ENCODE measurements around the gene FAM216A.
"Not testable (repeated sequence)": the region's sequence is repeated elsewhere in the genome, so short reads cannot be mapped to it uniquely, and the experiment has no call there.

Gene FAM216A

DNA sequence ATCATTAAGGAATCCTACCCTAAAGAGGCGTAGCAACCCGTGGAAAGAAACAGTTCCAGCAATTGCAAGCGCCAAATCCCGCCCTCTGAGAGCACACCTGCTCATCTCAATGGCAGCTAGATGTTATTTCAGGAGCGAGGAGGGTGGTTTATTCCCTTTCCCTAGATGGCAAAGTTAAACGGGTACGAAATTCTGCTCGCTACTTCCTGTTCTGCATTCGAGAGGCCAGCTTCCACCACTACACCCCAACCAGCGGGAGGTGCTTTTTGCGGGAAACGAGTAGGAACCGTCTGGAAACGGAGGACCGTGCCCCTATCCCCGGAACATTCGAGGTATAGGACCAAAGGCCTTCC is 32.7 kb downstream of the FAM216A start:
- peak; percentile 17 for DNase-seq (ENCODE audit: low read depth)

DNA sequence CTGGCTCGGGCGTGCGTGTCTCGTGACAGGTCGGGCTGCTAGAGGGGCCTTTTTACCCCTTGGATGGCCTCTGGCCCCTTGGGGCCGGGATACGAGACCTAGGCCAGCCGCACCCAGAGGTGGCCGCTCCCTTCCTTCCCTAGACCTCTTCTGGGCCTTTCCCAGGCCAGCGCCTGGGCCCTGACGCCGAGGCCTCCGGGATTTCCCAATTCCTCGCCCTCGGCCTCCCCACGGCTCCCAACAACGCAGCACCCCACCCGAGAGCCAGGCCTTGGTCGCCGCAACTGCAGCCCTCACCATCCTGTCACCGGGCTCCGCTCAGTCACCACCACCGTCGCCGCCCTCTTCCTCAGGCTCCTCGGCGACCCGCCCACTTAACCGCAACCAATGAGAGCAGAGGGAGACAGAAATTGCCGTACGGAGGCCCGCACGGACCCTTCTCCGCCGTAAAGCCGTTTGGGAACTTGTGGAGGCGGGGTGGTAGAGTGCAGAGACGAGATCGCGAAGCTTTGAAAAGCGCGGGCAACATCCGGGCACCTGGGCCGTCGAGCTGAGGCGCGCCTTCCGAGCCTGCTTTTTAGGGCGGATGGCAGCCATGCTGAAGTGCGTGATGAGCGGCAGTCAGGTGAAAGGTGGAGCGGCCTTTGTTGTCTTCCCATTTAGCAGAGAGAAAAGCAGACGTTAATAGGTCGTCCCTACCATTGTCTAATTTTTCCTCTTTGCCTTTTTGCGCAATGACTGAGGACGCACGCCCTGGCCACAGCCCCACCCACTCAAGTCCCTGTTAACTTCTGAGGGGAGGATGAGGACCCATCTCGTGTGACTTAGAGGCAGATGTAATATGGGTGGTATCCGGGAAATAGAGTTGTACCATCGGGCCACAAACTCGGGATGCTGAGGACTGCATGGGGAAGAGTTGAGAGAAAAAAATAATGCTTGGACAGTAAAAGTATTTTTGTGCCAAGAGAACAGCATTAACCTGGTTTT is 33.4 kb downstream of the FAM216A start, which contains the start of the genes RAD9B and VPS29:
RAD9B (plus strand) TSS at position 580 of the 987 bp plus-strand sequence; CDS start at position 587, 7 bp downstream.
VPS29 (minus strand) TSS at position 360 of the 987 bp plus-strand sequence; CDS start at position 300, 60 bp downstream.
- DNase-seq (ENCODE audit: low read depth), result peak; percentile 98

GRCh38 chr12:110503432-110503831 is 34.8 kb downstream of the FAM216A start:
- no peak for DNase-seq (ENCODE audit: low read depth)

DNA sequence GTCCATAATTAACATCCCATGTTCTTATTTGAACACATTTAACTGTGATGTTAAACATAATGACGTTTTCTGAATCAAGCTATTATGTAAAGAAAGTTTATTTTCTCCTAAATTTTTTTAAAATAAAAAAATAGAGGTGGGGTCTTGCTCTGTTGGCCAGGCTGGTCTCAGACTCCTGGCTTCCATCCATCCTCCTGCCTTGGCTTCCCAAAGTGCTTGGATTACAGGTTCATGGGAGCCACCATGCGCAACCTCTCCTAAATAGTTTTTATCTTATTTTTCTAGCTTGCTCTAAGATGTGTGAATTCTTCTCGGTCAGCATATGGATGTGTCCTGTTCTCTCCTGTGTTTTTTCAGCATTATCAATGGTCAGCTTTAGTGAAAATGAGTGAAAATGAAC is 36.7 kb downstream of the FAM216A start:
- DNase-seq (ENCODE audit: low read depth), result no peak

GRCh38 chr12:110508071-110508586 is 39.5 kb downstream of the FAM216A start:
- no peak for DNase-seq (ENCODE audit: low read depth)

DNA sequence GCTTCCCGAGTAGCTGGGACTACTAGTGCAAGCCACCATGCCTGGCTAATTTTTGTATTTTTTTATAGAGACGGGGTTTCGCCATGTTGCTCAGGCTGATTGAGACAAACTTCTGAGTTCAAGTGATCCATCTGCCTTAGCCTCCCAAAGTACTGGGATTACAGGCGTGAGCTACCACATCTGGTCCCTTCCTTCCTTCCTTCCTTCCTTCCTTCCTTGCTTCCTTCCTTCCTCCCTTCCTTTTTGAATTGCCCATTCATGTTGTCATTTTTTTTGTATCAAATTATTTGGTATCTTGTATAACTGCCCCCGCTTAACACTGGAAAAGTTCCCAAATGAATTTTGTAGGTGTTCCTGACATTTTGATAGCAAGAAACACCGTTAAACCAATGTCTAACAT is 45.2 kb downstream of the FAM216A start:
- DNase-seq (ENCODE audit: low read depth), result no peak

- DNase-seq (ENCODE audit: low read depth), result no peak
These were observed 45.7 kb downstream of the FAM216A start for GRCh38 chr12:110514363-110514762.

DNA sequence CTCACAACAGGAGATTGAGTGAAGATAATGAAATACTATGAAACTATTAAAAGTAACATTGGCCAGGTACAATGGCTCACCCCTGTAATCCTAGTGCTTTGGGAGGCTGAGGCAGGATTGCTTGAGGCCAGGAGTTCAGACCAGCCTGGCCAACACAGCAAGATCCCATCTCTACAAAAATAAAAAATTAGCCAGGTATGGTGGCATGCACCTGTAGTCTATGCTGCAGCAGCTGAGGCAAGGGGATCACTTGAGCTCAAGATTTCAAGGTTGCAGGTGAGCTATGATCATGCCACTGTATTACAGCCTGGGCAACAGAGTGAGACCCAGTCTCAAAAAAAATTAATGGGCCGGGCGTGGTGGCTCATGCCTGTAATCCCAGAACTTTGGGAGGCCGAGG is 48.4 kb downstream of the FAM216A start:
- DNase-seq (ENCODE audit: low read depth), result no peak

DNA sequence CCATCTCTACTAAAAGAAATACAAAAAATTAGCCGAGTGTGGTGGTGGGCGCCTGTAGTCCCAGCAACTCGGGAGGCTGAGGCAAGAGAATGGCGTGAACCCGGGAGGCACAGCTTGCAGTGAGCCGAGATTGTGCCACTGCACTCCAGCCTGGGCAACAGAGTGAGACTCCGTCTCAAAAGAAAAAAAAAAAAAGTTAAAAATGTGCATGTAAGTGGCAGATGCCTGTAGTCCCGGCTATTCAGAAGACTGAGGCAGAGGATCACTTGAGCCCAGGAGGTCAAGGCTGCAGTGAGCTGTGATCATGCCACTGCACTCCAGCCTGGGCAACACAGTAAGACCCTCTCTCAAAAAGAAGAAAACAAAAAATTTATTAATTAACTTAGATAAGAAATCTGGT is 49.4 kb downstream of the FAM216A start:
- DNase-seq (ENCODE audit: low read depth), result not testable (repeated sequence)

DNA sequence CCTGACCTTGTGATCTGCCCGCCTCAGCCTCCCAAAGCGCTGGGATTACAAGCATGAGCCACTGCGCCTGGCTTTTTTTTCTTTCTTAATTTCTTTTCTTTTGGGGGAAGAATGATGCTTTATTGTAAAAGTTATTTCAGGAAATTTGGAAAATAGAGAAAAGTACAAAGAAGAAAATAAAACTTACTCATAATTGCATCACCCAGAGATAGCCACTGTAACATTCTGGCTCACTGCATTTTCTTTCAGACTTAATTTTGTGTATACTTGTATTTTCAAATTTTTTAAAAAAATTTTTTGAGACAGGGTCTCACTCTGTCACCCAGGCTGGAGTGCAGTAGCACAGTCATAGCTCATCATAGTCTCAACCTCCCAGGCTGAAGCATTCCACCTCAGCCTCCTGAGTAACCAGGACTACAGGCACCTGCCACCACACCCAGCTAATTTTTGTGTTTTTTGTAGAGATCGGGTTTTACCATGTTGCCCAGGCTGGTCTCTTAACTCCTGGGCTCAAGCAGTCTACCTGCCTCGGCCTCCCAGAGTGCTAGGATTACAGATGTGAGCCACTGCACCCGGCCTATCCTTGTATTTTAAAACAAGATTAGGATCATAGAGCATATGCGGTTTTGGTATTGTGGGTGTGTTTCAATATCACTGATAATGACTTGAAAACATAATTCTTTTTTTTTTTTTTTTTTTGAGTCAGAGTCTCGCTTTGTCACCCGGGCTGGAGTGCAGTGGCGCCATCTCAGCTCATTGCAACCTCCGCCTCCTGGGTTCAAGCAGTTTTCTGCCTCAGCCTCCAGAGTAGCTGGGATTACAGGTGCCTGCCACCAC is 52.4 kb downstream of the FAM216A start:
- not testable (repeated sequence) for DNase-seq (ENCODE audit: low read depth)

DNA sequence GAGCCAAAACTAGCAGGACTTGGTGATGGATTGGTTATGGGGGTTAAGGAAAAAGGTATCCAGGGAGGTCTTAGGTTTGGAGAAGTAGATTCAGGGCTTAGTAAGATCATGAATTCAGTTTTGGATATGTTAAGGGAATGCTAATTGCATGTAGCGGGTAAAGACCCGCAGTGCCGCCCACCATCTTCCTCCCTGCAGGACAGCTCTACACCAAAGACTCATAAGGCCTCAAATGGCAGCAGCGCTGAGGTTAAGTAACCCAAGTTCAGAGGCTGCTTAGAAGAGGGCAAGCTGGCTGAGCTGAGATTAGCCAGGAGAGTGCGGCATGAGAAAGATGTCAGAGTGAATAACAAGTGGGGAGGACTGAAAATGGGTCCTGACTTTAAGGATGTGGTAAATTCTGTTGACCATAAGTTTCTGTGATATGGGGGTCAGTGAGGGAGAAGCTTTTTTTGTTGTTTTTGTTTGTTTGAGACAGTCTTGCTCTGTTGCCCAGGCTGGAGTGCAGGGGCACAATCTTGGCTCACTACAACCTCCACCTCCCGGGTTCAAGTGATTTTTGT is 59.7 kb downstream of the FAM216A start:
- DNase-seq (ENCODE audit: low read depth), result no peak

DNA sequence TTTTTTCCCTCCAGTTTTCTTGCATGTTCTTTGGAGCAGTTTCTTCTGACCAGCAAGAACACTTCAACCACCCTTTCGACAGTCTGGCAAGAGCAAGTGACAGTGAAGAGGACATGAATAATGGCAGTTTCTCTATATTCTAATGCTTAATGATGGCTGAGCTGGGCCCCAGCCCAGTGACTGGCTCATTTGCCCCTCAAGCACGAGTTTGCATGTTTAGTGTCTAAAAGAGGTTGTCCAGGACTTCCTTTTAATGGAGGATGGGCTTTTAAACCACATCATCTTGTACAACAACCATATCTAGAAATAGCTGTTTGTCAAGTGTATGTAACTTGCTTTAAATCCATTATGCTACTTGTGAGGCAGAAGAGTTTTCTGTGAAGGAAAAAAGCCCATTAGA is 61.9 kb downstream of the FAM216A start:
- DNase-seq (ENCODE audit: low read depth), result no peak

GRCh38 chr12:110531741-110532333 is 63.2 kb downstream of the FAM216A start:
- DNase-seq (ENCODE audit: low read depth), result no peak

DNA sequence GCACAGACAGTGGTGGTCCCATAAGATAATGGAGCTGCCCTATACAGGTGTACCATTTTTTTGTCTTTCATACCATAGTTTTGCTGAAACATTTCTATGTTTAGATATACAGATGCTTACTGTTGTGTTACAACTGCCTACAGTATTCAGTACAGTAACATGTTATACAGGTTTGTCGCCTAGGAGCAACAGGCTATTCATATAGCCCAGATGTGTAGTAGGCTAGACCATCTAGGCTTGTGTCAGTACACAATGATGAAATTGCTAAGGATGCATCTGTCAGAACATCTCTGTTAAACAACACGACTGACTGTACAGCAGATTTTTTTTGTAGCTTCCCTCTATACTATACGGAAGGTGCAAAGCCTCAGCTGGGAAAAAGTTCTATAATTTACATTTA is 64.0 kb downstream of the FAM216A start:
- DNase-seq (ENCODE audit: low read depth), result no peak

DNA sequence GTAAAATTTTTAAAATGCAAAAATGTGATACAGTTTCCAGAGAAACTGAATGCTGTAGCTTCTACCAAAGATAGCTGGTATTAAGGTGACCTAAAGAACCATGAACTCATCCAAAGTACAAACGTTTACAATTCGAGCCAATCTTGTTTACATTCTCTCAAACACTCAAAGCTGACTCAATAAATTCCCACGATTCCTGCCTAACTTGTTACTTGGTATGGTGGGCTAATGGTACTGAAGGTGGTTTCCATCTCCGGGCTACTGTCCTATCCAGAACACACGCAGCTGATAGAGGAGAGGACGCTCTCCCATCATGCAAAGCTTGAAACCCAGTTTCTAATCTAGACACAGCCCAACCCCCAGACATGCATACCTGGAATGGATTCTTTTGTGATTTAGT is 65.0 kb downstream of the FAM216A start:
- DNase-seq (ENCODE audit: low read depth), result no peak

- DNase-seq (ENCODE audit: low read depth), result no peak
These were observed 66.2 kb downstream of the FAM216A start for GRCh38 chr12:110534811-110535210.

GRCh38 chr12:110536834-110537604 is 68.4 kb downstream of the FAM216A start:
- no peak for DNase-seq (ENCODE audit: low read depth)

DNA sequence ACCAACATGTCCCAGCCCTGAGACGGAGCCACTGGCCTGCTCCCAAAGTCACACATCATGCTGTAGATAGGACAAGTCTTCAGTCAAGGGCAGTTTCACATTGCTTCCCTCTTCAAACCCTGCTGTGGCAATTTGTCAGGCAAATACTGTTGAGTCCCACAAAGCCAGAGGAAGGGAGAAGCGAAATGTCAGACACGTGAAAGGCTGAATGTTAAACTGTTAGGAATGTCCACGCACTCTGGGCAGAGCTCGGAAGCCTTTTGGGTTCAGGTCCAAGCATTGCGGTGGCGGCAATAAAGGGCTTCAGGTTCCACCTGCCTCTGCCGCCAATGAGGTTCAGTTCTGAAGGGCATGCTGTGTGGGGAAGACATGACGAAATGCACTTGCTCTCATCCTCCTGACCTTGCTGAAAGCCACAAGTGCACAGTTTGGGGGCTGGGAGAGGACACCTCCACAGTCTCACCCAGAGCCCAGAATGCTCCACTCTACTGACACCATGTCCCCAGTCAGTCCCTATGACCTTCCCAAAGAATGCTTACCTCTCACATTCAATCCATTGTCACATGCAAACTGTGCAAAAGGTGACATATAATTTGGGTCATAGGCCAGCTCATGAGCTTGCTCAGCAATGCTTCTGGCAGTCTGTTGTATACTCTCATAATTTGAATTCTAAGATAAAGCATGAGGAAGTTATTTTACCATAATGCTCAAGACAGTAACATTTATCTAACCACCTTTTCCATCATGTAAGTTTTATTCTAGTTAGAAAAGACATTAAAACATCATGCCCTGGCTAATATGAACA is 69.2 kb downstream of the FAM216A start:
- no peak for DNase-seq (ENCODE audit: low read depth)

DNA sequence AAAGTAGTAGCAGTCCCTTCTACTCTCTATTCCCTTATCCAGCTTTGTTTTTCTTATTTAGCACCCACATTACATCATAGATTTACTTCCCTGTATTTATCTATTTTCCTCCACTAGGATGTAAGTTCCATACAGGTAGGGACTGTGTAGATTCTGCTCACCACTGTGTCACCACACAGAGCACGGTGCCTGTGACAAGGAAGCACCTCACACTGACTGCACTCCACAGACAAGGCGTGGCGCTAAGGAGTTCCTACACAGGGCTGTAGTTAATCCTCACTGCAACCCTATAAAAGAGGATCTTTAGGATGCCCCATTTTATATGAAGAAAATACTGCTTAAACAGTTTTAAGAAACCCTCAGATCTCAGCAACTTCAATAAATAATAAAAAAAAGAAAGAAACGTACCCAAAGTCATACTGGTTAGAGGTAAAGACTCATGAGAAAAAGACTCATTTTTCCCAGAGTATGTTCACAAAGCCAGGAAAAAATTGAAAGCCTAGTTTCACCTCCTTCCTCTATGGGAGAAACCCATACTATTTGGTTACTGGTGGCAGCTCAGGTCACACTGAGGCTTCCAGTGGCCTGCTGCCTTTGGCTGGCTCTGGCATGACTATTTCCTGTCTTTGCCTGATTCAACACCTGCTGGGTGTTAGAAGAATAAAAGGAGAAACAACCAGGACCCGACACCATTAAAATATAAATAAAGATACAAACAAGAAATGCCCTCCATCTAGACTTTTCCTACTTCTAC is 70.4 kb downstream of the FAM216A start:
- no peak for DNase-seq (ENCODE audit: low read depth)
